NCI-H2107 treated with DMSO at 0.1 percent for 48 hours (cell line): ENCODE results near the gene MAP3K4.

Source experiments
- DNase-seq: peaks from one replicate; lab custom pipeline; 2025; ENCODE audit not compliant: unreplicated experiment; lab: John Stamatoyannopoulos, UW

Gene MAP3K4

GRCh38 chr6:161076181-161076677, 84.7 kb downstream of the MAP3K4 start:
- no peak for DNase-seq

GRCh38 chr6:161079566-161080262, 88.1 kb downstream of the MAP3K4 start:
- no peak for DNase-seq

GRCh38 chr6:161080263-161080970, 88.8 kb downstream of the MAP3K4 start:
- DNase-seq = no peak

GRCh38 chr6:161082215-161082614, 90.6 kb downstream of the MAP3K4 start:
- no peak for DNase-seq

- DNase-seq = no peak
Measured at GRCh38 chr6:161085246-161085645, 93.7 kb downstream of the MAP3K4 start.

- DNase-seq = no peak
Measured at GRCh38 chr6:161088676-161089328, 97.2 kb downstream of the MAP3K4 start.

- no peak for DNase-seq
Measured at GRCh38 chr6:161091151-161091550, 99.6 kb downstream of the MAP3K4 start.

GRCh38 chr6:161091972-161092701, 100.6 kb downstream of the MAP3K4 start:
- DNase-seq = no peak

- DNase-seq = no peak
Measured at GRCh38 chr6:161094955-161095354, 103.4 kb downstream of the MAP3K4 start.

GRCh38 chr6:161095916-161096315, 104.3 kb downstream of the MAP3K4 start:
- no peak for DNase-seq

GRCh38 chr6:161100072-161100471, 108.5 kb downstream of the MAP3K4 start:
- DNase-seq = no peak

- DNase-seq = no peak
Measured at GRCh38 chr6:161101517-161101916, 109.9 kb downstream of the MAP3K4 start.

- DNase-seq = no peak
Measured at GRCh38 chr6:161103475-161103874, 111.9 kb downstream of the MAP3K4 start.

GRCh38 chr6:161104966-161105365, 113.4 kb downstream of the MAP3K4 start:
- DNase-seq = no peak

GRCh38 chr6:161105408-161105807, 113.8 kb downstream of the MAP3K4 start:
- no peak for DNase-seq

GRCh38 chr6:161107779-161108730, 116.5 kb downstream of the MAP3K4 start:
- no peak for DNase-seq

GRCh38 chr6:161108916-161109315, 117.3 kb downstream of the MAP3K4 start:
- no peak for DNase-seq

- DNase-seq = no peak
Measured at GRCh38 chr6:161109366-161109765, 117.8 kb downstream of the MAP3K4 start.

GRCh38 chr6:161110028-161110779, 118.6 kb downstream of the MAP3K4 start:
- DNase-seq = no peak
